SK-N-SH (cell line): ENCODE measurements around the gene SRMS. TPM values are rescaled to one million over a fixed set of nuclear protein-coding genes. Genes with fewer than 3 reads are reported as not detected.

Source experiments
- CTCF ChIA-PET: fragments of 300-600, 350-600 bp; formaldehyde crosslinking; extraction: SDS; loops from one replicate; lab custom pipeline; 2021; lab: Yijun Ruan, JAX
- POLR2A ChIA-PET: fragments of 350-600 bp; sonication (Branson Sonifier 250); formaldehyde crosslinking; extraction: SDS; loops from one replicate; lab custom pipeline; 2020; ENCODE audit warnings: antibody characterized with exemption, inconsistent platforms; lab: Yijun Ruan, JAX
- DNase-seq: peaks from one replicate; pipeline ENCODE4 v3.0.0; 2012
- H2AFZ ChIP-seq: fragments of 200-600 bp; sonication (generic); 2 replicates; pipeline ENCODE4 v1.8.1; 2016; ENCODE audit warnings: antibody characterized with exemption, mild to moderate bottlenecking, low read depth
- H3F3A ChIP-seq: fragments of 200-600 bp; sonication (generic); replicated peaks from 2 replicates; pipeline ENCODE3; 2016; ENCODE audit warnings: antibody characterized with exemption, mild to moderate bottlenecking; ENCODE audit not compliant: insufficient read depth
- H3K27ac ChIP-seq, 2 experiments: fragments of 200-500 bp in 1 of 2; fragments of 200-600 bp in 1 of 2; sonication (Bioruptor generic) in 1 of 2; sonication (generic), shearing (Covaris generic) in 1 of 2; 2 replicates each; pipeline versions ENCODE4 v1.5.1 to v1.6.1; 2014 to 2016; ENCODE audit warnings: low read depth in 2 of 2, inconsistent platforms in 1 of 2, low read length in 1 of 2, mild to moderate bottlenecking in 1 of 2, mixed read lengths in 1 of 2
- H3K27me3 ChIP-seq: fragments of 200-600 bp; sonication (generic), shearing (Covaris generic); 2 replicates; pipeline ENCODE4 v1.6.1; 2016; ENCODE audit warnings: mixed run types; ENCODE audit not compliant: insufficient read depth
- H3K36me3 ChIP-seq, 2 experiments: fragments of 200-500 bp in 1 of 2; fragments of 200-600 bp in 1 of 2; sonication (Bioruptor generic) in 1 of 2; sonication (generic) in 1 of 2; replicated peaks in 1 of 2; 2 replicates each; pipeline versions ENCODE3 to v1.5.1; 2014 to 2016; ENCODE audit warnings: low read length in 1 of 2, mild to moderate bottlenecking in 1 of 2; ENCODE audit not compliant: insufficient read depth in 2 of 2, control insufficient read depth in 1 of 2
- H3K4me1 ChIP-seq, 2 experiments: fragments of 200-500 bp in 1 of 2; fragments of 200-600 bp in 1 of 2; sonication (Bioruptor generic) in 1 of 2; sonication (generic), shearing (Covaris generic) in 1 of 2; 2 replicates each; pipeline versions ENCODE4 v1.5.1 to v1.6.1; 2014 to 2016; ENCODE audit warnings: low read depth in 1 of 2, low read length in 1 of 2, mixed run types in 1 of 2; ENCODE audit not compliant: insufficient read depth in 2 of 2, control insufficient read depth in 1 of 2
- H3K4me2 ChIP-seq: fragments of 200-600 bp; sonication (generic), shearing (Covaris generic); 2 replicates; pipeline ENCODE4 v1.6.1; 2017; ENCODE audit warnings: mixed run types
- H3K4me3 ChIP-seq, 2 experiments: fragments of 200-500 bp in 1 of 2; fragments of 200-600 bp in 1 of 2; sonication (Bioruptor generic) in 1 of 2; sonication (generic), shearing (Covaris generic) in 1 of 2; 2 replicates each; pipeline versions ENCODE4 v1.5.1 to v1.8.1; 2014 to 2016; ENCODE audit warnings: low read depth in 2 of 2, inconsistent platforms in 1 of 2, low read length in 1 of 2, mild to moderate bottlenecking in 1 of 2, mixed read lengths in 1 of 2, moderate library complexity in 1 of 2
- H3K79me2 ChIP-seq: fragments of 200-600 bp; sonication (generic); 2 replicates; pipeline ENCODE4 v1.8.1; 2017; ENCODE audit warnings: mild to moderate bottlenecking; ENCODE audit not compliant: insufficient read depth
- H3K9ac ChIP-seq: fragments of 200-600 bp; sonication (generic); 2 replicates; pipeline ENCODE4 v1.6.1; 2017; ENCODE audit warnings: mixed run types
- H3K9me2 ChIP-seq: fragments of 200-600 bp; sonication (generic); 2 replicates; pipeline ENCODE4 v1.6.1; 2017; ENCODE audit warnings: mixed run types
- H3K9me3 ChIP-seq: fragments of 200-600 bp; sonication (generic); 2 replicates; pipeline ENCODE4 v1.6.1; 2017; ENCODE audit warnings: mixed run types, mild to moderate bottlenecking, moderate library complexity
- H4K20me1 ChIP-seq: fragments of 200-600 bp; sonication (generic); 2 replicates; pipeline ENCODE4 v1.6.1; 2017; ENCODE audit warnings: mild to moderate bottlenecking, mixed run types; ENCODE audit not compliant: insufficient read depth
- ELF1 ChIP-seq: IDR thresholded peaks from 2 replicates; pipeline ENCODE4 v1.4.0; 2012
- EP300 ChIP-seq, 2 experiments: IDR thresholded peaks; 2 replicates each; pipeline versions ENCODE4 v1.4.0 to v1.6.1; 2012; ENCODE audit warnings: borderline replicate concordance in 1 of 2, low read depth in 1 of 2, low read length in 1 of 2
- EZH2phosphoT487 ChIP-seq: fragments of 200-600 bp; sonication (generic); IDR thresholded peaks from 2 replicates; pipeline ENCODE4 v1.6.1; 2017; ENCODE audit warnings: low read depth, mixed run types, mild to moderate bottlenecking, antibody characterized with exemption, moderate library complexity, borderline replicate concordance
- GABPA ChIP-seq: IDR thresholded peaks from 2 replicates; pipeline ENCODE4 v1.4.0; 2012; ENCODE audit warnings: low read depth, mild to moderate bottlenecking
- GATA2 ChIP-seq: sonication (generic); formaldehyde crosslinking; IDR thresholded peaks from 2 replicates; pipeline ENCODE4 v1.5.0; 2020; ENCODE audit warnings: mild to moderate bottlenecking, missing genetic modification reagents
- MAX ChIP-seq: IDR thresholded peaks from 2 replicates; pipeline ENCODE4 v1.4.0; 2012; ENCODE audit warnings: low read depth
- NFIC ChIP-seq: IDR thresholded peaks from 2 replicates; pipeline ENCODE4 v1.4.0; 2012; ENCODE audit warnings: borderline replicate concordance
- PBX3 ChIP-seq: IDR thresholded peaks from 2 replicates; pipeline ENCODE4; 2012
- SIN3A ChIP-seq: IDR thresholded peaks from 2 replicates; pipeline ENCODE4 v1.6.1; 2012; ENCODE audit warnings: low read depth, mild to moderate bottlenecking, low read length, moderate library complexity, borderline replicate concordance
- SMC3 ChIP-seq: IDR thresholded peaks from 2 replicates; pipeline ENCODE4 v1.6.1; 2012; ENCODE audit warnings: low read depth, low read length, improper control_type of control experiment
- TCF12 ChIP-seq: IDR thresholded peaks from 2 replicates; pipeline ENCODE4 v1.4.0; 2012
- TEAD4 ChIP-seq: IDR thresholded peaks from 2 replicates; pipeline ENCODE4 v1.4.0; 2012; ENCODE audit warnings: mild to moderate bottlenecking, borderline replicate concordance; ENCODE audit not compliant: insufficient read depth
- USF1 ChIP-seq: IDR thresholded peaks from 2 replicates; pipeline ENCODE4 v1.4.0; 2012; ENCODE audit warnings: low read depth, borderline replicate concordance
- USF2 ChIP-seq: fragments of 150-350 bp; IDR thresholded peaks from 2 replicates; pipeline ENCODE4 v1.6.1; 2017; ENCODE audit warnings: antibody characterized with exemption, low read length, low read depth, borderline replicate concordance
- YY1 ChIP-seq: IDR thresholded peaks from 2 replicates; pipeline ENCODE4 v1.4.0; 2012; ENCODE audit warnings: low read depth, mild to moderate bottlenecking
- WGBS: methylation state at CpG from one replicate; pipeline ENCODE4 v1.1.6; 2017; ENCODE audit warnings: low lambda C conversion rate; 5-methylcytosine and 5-hydroxymethylcytosine counted together
- polyA plus RNA-seq, 3 experiments: library from polyadenylated mRNA; depleted of rRNA; stranded (reverse); fragments of >200 nt; gene quantifications; 2 replicates each; pipeline ENCODE4 v1.2.3, GENCODE V29; 2012
- TF ChIP-seq, protein P1 (sequence below): IDR thresholded peaks from 2 replicates; pipeline ENCODE4 v1.6.1; 2012; ENCODE audit warnings: mild to moderate bottlenecking, low read depth, low read length, moderate library complexity

The SRMS gene
- polyA plus RNA-seq, 1 of the 3 experiments (the other 2 are of a cell fraction): not detected

DNA sequence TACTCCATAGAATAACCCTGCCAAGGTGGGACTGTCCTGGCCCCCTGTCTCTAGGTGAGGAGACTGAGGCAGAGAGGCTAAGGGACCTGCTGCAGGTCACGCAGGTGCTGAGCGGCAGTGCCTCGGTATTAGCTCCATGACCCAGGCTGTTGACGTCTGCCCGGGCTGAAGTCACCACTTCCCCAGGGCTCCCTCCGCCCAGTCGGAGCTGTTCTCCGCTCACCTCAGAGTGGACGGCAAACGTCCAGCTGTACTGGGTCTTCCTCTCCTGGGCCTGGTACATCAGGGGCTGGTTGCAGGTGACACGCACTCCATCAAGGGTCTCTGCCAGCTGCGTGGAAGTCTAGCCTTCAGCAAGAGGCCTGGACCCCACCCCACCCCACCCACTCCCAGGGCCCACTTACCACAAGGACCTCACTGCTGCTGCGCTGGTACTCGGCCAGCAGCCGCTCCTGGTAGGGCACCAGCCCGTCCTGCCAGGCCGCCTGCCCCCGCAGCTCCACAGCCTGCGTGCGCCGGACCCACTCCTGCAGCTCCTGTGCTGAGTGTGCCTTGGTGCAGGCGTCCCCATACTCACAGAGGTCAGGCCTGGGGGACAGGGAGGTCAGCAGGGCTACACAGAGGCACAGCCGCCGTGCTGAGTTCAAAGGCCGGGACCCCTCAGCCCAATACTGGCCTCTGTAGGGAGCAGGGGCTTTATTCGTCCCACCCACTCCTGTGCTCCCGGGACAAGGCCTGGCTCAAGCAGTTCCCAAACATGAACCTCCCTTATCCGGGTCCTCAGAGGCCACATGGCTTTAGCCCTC is 22.9 kb upstream of the SRMS start:
- Histone ChIP-seq H3K9ac (no peak overlapping the region), H3K4me3 (no peak overlapping the region), H3K79me2 (peaks cover 8% of the 10 kb centered on the region; the same call in 1 of the 2 replicates), H3K9me3 (no peaks in the 10 kb centered on the region), H3K27me3 (no peaks in the 10 kb centered on the region), H3K36me3 (peaks cover 0 to 17% of the 10 kb centered on the region in 2 experiments), H4K20me1 (no peaks in the 10 kb centered on the region), H3K4me1 (peaks cover 3 to 15% of the 10 kb centered on the region in 2 experiments; a peak in 2 of 4 replicates), H3K4me2 (no peak overlapping the region), H3K27ac (no peak overlapping the region), H3F3A (no peaks in the 10 kb centered on the region), H2AFZ (no peak overlapping the region), H3K9me2 (no peaks in the 10 kb centered on the region)
- 95% methylated on average over 17 of the region's 28 CpGs for WGBS
- TF ChIP-seq YY1 (no peak), EZH2phosphoT487 (no peak), SIN3A (no peak), USF1 (no peak), SMC3 (no peak), USF2 (no peak), EP300 (IDR thresholded peaks at IDR 0.05; ENCODE audit: borderline replicate concordance in 1 of 2, low read depth in 1 of 2, low read length in 1 of 2) (no peak), ELF1 (no peak), NFIC (no peak), MAX (no peak), PBX3 (no peak), GATA2 (CRISPR knock-in tag) (no peak), TCF12 (no peak), TEAD4 (no peak), GABPA (no peak)
- TF ChIP-seq, protein P1, sequence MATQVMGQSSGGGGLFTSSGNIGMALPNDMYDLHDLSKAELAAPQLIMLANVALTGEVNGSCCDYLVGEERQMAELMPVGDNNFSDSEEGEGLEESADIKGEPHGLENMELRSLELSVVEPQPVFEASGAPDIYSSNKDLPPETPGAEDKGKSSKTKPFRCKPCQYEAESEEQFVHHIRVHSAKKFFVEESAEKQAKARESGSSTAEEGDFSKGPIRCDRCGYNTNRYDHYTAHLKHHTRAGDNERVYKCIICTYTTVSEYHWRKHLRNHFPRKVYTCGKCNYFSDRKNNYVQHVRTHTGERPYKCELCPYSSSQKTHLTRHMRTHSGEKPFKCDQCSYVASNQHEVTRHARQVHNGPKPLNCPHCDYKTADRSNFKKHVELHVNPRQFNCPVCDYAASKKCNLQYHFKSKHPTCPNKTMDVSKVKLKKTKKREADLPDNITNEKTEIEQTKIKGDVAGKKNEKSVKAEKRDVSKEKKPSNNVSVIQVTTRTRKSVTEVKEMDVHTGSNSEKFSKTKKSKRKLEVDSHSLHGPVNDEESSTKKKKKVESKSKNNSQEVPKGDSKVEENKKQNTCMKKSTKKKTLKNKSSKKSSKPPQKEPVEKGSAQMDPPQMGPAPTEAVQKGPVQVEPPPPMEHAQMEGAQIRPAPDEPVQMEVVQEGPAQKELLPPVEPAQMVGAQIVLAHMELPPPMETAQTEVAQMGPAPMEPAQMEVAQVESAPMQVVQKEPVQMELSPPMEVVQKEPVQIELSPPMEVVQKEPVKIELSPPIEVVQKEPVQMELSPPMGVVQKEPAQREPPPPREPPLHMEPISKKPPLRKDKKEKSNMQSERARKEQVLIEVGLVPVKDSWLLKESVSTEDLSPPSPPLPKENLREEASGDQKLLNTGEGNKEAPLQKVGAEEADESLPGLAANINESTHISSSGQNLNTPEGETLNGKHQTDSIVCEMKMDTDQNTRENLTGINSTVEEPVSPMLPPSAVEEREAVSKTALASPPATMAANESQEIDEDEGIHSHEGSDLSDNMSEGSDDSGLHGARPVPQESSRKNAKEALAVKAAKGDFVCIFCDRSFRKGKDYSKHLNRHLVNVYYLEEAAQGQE: no peak
- ChIA-PET CTCF (no interaction called here), POLR2A (no interaction called here)
- DNase-seq: no peak
